GM18951 (cell line): Measurements from ENCODE around the gene WDFY2.
A peak's percentile ranks its signal among the peaks of the same experiment; 100 is the strongest.
"Not testable (repeated sequence)": the region's sequence is repeated elsewhere in the genome, so short reads cannot be mapped to it uniquely, and the experiment has no call there.

Experiments
- POLR2A ChIP-seq: IDR thresholded peaks from 4 replicates; pipeline ENCODE4 v1.6.1; 2011; ENCODE audit warnings: mild to moderate bottlenecking; ENCODE audit not compliant: insufficient read length, insufficient read depth; ENCODE audit errors: extremely low read depth
- in situ Hi-C: fragments of 300-500 bp; cut with MboI; formaldehyde crosslinking; loops from one replicate; pipeline ENCODE4 v1.12.0; 2022; ENCODE audit warnings: low sequenced_read_pairs, mixed read lengths, inconsistent platforms; ENCODE audit not compliant: unreplicated experiment

WDFY2 gene

GRCh38 chr13:51583875-51584730, at the start of gene WDFY2:
Gene WDFY2 (plus strand): TSS chr13:51584462. CDS start chr13:51584688, 226 bp downstream.
- TF ChIP-seq POLR2A: peak; percentile 73

GRCh38 chr13:51538591-51539179, 45.6 kb upstream of the WDFY2 start:
- in situ Hi-C loops: no loop called here
- no peak for TF ChIP-seq POLR2A

More at GRCh38 chr13:51583875-51584730, at the start of gene WDFY2:
- in situ Hi-C loops: no loop called here

- no peak for TF ChIP-seq POLR2A
- in situ Hi-C loops: no loop called here
Measured at GRCh38 chr13:51539887-51540286, 44.4 kb upstream of the WDFY2 start.

- TF ChIP-seq POLR2A: no peak
- in situ Hi-C loops: no loop called here
Measured at GRCh38 chr13:51541037-51541436, 43.2 kb upstream of the WDFY2 start.

- in situ Hi-C loops: no loop called here
- TF ChIP-seq POLR2A: no peak
Measured at GRCh38 chr13:51541809-51542258, 42.4 kb upstream of the WDFY2 start.

GRCh38 chr13:51542346-51543242, 41.7 kb upstream of the WDFY2 start:
- TF ChIP-seq POLR2A: no peak
- in situ Hi-C loops: no loop called here

GRCh38 chr13:51545446-51545845, 38.8 kb upstream of the WDFY2 start:
- in situ Hi-C loops: not testable (repeated sequence)

GRCh38 chr13:51547425-51548176, 36.7 kb upstream of the WDFY2 start:
- no peak for TF ChIP-seq POLR2A
- in situ Hi-C loops: no loop called here

- TF ChIP-seq POLR2A: no peak
- in situ Hi-C loops: no loop called here
Measured at GRCh38 chr13:51549050-51549449, 35.2 kb upstream of the WDFY2 start.

- in situ Hi-C loops: no loop called here
- no peak for TF ChIP-seq POLR2A
Measured at GRCh38 chr13:51549593-51549992, 34.7 kb upstream of the WDFY2 start.

GRCh38 chr13:51550151-51550550, 34.1 kb upstream of the WDFY2 start:
- in situ Hi-C loops: no loop called here
- TF ChIP-seq POLR2A: no peak

GRCh38 chr13:51551416-51551815, 32.8 kb upstream of the WDFY2 start:
- in situ Hi-C loops: no loop called here
- TF ChIP-seq POLR2A: no peak
